Pulmonary artery endothelial cell (primary cell): Measurements from ENCODE around the gene ACVR1. TPM values are rescaled to one million over a fixed set of nuclear protein-coding genes. Genes with fewer than 3 reads are reported as not detected.
"Not testable (repeated sequence)": the region's sequence is repeated elsewhere in the genome, so short reads cannot be mapped to it uniquely, and the experiment has no call there.

Experiments used
- DNase-seq: peaks from one replicate; pipeline ENCODE4 v3.0.0-alpha.2; 2011; ENCODE audit warnings: low read depth, low spot score
- total RNA-seq: library from RNA; depleted of rRNA; stranded (reverse); fragments of >200 nt; gene quantifications from 2 replicates; pipeline ENCODE4 v1.2.3, GENCODE V29; 2014

ACVR1 gene
- total RNA-seq, 1 donor from 2014 or later: 14.6 TPM

DNA sequence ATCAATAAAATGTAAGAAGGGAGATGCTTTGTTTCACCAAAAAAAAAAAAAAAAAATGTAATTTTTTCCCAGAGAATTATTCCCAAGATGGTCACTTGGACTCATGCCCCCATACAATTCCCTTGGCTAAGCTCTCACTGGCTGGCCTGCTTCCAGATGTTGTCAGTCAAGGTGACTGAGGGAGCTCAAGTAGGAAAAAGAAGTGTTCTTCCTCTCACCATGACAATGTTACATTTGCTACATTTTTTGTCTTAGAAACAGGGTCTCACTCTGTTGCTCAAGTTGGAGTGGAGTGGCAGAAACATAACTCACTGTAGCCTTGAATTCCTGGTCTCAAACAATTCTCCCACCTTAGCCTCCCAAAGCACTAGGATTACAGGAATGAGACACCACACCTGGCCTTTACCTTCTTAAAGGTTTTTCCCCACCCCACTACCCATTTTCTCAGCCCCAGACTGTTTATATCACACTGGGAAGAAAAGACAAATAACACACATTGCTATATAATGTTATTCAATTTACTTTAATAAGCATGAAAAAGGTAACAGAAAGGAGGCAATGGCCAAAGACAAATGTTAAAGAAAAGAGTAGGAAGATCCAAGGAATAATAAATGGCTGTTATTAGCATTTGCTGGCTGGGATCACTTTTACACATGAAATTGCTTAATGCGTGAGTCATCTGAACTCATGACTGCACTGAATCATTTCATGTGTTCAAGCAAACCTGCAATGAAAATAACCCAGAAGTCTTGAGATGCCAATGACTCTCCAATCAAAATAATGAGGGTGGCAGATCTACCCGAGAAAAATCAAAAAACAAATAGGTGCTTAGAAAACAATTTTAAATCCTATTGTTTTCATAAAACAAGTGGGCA lies 45.2 kb downstream of the ACVR1 start:
- DNase-seq: peak; percentile 83

GRCh38 chr2:157830266-157830665 lies 45.9 kb downstream of the ACVR1 start:
- DNase-seq: no peak

- DNase-seq: no peak
Observed at GRCh38 chr2:157827377-157827776, 48.8 kb downstream of the ACVR1 start.

DNA sequence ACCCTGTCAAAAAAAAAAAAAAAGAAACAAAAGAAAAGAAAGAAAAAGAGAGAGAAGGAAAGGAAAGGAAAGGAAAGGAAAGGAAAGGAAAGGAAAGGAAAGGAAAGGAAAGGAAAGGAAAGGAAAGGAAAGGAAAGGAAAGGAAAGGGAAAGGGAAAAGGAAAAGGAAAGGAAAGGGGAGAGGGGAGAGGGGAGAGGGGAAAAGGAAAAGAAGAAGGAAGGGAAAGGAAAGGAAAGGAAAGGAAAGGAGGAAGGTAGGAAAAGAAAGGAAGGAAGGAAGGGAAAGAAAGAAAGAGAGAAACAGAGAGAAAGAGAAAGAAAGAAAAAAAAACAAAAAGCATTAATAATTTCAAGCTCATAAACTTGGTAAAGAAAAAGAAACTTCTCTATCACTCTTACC lies 49.5 kb downstream of the ACVR1 start:
- not testable (repeated sequence) for DNase-seq

DNA sequence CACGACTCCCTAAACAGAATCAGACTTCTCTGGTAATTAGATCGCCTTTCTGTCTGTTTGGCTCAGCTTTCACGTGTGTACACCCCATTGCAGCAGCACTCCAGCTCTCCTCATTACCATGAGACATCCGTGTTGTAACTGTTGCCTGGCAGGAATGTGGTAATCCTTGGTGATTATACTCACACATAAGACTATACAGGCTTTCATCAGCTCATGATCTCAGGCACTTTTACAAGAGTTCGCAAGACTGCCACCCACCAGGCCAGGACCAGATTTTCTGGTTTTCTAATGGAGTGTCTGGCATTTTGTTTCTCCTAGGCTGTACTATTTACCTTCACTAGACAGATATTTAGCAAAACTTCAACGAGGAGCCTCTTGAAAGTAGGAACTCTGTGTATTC lies 50.2 kb downstream of the ACVR1 start:
- DNase-seq: no peak

GRCh38 chr2:157822993-157823392 lies 53.1 kb downstream of the ACVR1 start:
- DNase-seq: no peak

DNA sequence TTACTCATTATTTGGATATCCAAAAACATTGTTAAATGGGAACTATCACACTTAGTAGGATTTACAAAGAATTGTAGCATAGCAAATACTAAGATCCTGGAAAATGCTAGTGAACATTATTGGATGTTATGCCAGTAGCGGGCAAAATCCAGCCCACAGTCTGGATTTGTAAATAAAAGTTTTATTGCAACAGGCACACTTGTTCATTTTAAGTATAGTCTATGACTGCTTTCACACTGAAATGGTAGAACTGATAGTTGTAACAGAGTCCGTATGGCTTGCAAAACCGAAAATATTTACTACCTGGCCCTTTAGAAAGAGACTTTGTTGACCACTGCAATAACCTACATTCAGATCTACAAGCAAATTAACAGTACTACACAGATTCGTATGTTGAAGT lies 53.6 kb downstream of the ACVR1 start:
- no peak for DNase-seq

DNA sequence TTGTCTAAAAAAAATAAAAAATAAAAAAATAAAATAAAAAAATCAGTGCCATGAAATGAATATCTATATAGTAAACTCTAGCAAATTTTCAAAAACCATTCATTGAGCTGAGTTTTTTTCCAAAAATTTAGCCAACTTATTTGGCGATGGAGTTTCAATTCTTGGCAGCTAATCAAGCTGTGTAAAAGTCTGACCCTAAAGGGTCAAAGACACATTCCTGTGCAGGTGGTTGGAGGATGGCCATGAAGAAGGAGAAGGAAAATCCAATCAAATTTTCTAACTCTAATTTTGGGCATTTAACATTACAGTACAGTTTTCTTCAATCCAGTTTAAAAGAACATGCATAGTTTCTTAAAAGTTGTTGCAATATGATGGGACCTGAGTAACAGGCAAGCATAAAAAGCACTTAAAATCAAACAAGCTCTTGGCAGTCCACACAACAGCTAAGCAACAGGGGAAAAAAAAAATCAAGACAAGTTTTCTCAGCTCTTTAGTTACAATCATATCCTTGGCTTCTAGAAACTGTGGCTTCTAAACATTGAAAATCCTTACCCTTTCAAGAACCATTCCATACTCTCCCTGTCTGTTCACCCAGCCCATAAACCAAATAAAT lies 54.5 kb downstream of the ACVR1 start:
- no peak for DNase-seq

- no peak for DNase-seq
Observed at GRCh38 chr2:157820193-157820592, 55.9 kb downstream of the ACVR1 start.

DNA sequence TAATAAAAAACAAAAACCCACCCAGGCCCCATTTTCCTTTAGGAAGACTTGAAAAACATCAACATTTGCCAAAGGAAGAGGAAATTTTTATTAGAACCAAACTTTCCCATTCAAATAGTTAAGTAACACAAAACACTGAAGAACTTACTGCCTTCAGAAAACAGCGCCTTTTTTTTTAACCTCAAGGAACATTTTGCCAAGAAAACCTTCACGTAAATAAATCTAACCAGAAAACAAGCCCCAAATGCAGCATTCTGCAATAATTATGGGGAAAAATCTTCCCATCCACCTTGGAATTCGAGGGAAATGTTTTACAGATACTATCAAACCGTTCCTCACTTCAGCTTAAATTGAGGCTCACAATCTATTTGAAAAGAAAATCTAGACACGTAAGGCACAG lies 56.4 kb downstream of the ACVR1 start:
- no peak for DNase-seq

- no peak for DNase-seq
Observed at GRCh38 chr2:157818227-157818626, 57.9 kb downstream of the ACVR1 start.

DNA sequence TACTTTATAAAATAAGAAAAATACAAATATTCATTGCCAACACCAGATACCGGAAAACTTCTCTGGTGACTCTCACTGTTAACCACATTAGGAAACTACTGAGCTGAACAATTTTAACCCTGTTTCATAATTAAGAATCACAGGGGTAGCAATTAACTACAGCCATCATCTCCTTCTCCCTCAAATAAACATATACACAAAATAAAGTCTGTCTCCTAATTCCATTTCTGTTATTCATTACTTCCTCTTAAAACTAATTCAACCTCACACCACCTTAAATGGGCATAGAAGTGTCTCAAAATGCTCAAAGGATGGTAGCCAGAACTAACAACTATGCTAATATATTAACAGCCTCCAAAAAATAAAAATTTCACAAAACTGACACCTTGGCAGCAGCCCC lies 60.7 kb downstream of the ACVR1 start:
- DNase-seq: no peak

DNA sequence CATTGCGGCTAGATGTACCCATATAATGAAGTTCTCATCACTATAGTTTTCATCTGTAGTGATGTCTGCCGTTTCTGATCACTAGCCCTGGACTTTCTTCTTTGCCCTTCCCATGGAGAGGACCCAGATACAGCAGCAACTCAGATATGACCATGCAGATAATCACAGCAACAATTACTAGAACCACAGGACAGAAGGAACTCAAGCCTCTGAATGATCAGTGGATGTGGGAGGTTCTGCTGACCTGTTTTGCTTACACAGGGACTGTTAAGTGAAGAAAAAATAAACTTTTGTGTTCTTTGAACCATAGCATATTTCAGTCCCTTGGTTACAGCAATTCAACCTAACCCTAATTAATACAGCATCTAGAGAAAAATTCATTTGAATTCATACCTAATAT lies 62.7 kb downstream of the ACVR1 start:
- no peak for DNase-seq

DNA sequence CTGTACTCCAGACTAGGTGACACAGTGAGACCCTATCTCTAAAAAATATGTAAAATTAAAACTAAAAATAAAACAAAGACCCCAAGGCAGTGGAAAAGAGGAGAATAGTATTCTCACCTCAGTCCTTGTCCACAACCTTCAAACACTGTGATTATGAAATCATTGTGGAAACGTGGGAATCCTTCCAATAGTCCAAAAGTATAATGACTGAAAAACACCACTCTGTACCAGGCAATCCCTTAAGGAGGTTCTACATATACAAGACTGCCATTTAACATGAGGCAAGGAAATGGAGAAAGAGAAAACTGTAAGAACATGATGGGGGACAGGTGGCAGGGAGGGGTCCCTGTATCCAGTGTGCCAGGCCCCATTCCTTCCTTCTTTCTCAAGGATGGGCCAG lies 66.1 kb downstream of the ACVR1 start:
- no peak for DNase-seq

DNA sequence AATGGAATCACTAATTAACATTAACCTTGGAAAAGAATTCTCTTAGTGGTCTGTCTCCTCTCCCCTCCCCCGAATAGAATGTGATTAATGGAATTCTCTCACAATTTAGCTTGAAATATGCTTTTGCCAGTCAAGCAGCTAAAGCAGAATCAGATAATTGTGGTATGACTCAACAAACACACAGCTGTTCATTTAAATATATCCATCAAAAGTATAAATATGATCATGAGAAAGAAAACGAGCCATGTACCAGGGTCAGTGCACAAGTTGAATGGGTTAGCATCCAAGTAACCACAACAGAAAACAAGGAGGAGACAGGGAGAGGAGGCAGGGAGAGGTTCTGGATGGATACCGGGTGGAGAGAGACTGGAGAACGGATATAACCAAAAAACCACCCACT lies 66.9 kb downstream of the ACVR1 start:
- no peak for DNase-seq

DNA sequence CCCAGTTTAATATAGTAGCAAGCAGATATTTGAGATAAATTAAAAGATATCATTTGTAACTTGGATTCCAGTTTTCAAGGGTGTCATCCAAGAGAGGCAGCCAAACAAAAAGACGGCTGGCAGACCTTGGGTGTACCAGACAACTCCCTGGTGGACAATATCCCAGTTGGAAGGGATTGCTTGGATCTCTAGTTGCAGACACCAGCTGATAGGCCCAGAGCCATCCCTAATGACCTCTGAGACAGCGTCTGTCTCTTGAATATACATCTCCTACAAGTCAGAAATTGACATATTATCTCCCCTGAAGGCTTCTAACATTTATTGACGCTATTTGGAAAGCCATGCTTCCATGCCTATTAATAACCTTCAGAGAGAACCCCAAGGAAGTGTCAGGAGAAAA lies 67.7 kb downstream of the ACVR1 start:
- no peak for DNase-seq

DNA sequence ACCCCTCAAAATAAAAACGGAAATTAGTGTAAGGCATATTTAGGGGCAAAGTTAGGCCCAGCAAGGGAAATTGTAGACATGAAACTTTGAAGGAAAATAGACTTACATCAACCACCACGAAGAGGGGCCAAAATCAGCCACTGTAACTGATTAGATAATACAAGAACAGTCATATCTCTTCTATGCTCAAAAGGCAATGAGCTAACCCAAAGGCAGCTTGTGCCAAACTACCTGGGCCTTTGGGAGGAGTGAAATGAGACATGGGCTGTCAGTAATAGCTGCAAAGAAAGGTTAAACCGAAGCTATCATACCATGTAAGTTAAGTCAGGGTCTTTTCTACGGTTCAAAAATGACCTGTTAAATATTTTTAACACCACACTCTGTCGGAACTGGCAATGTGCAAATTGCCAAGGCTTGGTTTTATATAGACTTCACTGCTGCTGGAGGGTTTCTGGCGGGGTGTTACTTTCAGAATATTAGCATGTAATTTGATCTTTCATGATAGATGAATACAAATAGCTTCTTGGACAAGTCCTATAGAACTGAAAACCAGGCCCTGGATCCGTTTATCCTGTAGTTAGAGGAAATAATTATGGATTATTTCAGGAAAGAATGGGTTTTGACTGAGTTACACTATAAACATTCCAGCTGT lies 69.6 kb downstream of the ACVR1 start:
- no peak for DNase-seq

- DNase-seq: no peak
Observed at GRCh38 chr2:157805519-157805918, 70.6 kb downstream of the ACVR1 start.

DNA sequence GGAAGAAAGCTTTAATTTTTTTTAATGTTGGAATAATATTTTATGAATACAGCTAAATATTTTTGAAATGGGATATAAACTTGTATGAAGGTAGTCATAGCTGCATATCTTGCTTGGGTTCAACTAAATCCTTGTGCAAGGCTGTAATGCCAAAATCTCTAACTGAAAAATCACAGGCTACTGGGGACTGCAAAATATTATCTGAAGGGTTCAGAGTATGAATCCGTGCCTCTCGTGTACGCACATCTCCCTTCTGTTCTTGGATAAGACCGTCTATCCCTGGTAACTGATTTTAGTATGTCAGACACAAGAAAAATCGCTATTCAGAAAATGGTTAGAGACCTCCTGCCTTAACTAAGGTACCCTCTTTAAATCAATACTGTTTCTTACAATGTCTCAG lies 71.8 kb downstream of the ACVR1 start:
- no peak for DNase-seq

- DNase-seq: no peak
Observed at GRCh38 chr2:157803952-157804351, 72.2 kb downstream of the ACVR1 start.

GRCh38 chr2:157803476-157803875 lies 72.7 kb downstream of the ACVR1 start:
- no peak for DNase-seq

GRCh38 chr2:157800838-157801495 lies 75.2 kb downstream of the ACVR1 start:
- DNase-seq: no peak
